ENCODE results near the gene SLC12A4.

- TF ChIP-seq CTCF (IDR thresholded peaks at IDR 0.05; ENCODE audit: low read depth, low read length, missing input control) (no peak), EGR1 (IDR thresholded peaks at IDR 0.05; ENCODE audit: low read depth in 2 of 2) (no peak), JUND (IDR thresholded peaks at IDR 0.05) (no peak), SP1 (IDR thresholded peaks at IDR 0.05) (no peak), TAF1 (conservative IDR thresholded peaks at IDR 0.05) (no peak), REST (IDR thresholded peaks at IDR 0.05) (no peak), MAX (IDR thresholded peaks at IDR 0.05) (no peak)
Measured at GRCh38 chr16:67940446-67941089, 27.9 kb downstream of the SLC12A4 start.

All from liver (tissue), 3 donors.